GM11168 (cell line): Measurements from ENCODE around the gene FAF2.
"Not testable (repeated sequence)": the region's sequence is repeated elsewhere in the genome, so short reads cannot be mapped to it uniquely, and the experiment has no call there.

Source experiments
- in situ Hi-C: fragments of 300-500 bp; cut with MboI; formaldehyde crosslinking; loops from one replicate; pipeline ENCODE4 v1.12.0; 2022; ENCODE audit warnings: low sequenced_read_pairs; ENCODE audit not compliant: unreplicated experiment

FAF2 gene

DNA sequence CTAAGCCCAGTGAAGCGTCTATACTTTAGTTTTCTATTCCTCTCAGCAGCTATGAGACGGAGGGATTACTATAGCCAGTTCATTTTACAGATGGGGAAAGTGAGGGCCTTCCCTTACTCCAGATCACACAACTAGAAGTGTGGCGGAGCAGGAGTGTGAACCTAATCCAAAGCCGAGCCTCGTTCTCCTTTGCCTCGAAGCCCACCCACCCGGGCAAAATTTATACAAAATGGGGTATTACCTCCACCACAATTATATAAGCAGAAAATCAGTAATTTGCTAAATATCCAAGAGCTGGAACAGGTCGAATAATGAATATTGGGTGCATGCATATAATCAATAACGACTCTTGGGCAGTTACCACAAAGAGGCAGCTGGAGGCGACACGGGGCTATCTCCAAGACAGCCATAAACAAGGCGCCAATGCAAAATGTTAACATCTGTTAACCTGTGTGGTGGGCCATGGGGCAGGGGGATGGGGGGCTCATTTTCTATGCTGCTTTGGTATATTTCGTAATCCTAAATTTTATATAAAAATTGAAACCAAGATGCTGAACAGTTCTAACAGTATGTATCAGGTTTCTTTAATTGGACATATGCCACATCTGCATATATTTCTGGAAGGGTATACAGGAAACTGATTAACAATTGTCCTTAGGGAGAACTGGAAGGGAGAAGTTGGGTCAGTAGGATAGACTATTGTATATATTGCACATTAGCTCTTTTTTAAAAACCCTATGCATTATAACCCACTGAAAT is 90.2 kb downstream of the FAF2 start:
- in situ Hi-C loops = no loop called here

GRCh38 chr5:176538989-176539384 is 90.8 kb downstream of the FAF2 start:
- in situ Hi-C loops = no loop called here

DNA sequence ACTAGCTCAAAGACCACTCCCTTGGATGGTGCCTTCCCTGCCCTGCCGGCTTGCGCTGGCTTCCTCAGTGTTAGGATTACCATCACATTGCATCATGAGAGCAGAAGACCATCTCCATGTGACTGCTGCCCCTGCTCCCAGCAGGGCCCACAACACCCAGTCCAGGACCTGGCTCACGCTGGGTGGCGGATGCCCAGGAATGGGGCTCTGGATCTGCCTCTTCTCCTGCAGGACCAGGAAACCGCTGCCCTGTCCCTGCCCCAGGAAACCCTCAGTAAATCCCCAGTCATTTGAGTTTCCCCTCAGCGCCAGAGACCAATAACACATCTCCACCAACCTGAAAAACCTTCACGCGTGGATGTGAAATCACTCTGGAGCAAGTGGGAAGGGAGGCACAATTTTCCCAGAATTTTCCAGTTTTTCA is 92.3 kb downstream of the FAF2 start:
- in situ Hi-C loops = no loop called here

DNA sequence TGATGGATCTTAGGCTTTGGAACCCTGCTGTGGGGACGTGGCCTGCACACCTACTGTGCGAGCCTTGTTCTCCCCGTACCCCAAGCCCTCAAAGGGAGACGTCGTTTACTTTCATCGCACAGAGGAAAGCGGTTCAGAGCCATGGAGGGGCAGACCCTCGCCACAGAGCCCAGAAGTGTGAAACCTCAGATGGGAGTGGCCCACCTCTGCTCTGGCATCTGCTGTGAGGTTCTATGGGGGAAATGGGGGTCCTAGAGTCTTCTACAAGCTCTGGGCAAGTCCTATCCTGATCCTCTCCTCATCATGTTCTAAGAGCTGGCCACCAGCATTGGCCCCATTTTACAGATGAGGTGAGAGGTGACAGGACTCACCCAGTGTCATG is 92.8 kb downstream of the FAF2 start:
- in situ Hi-C loops = no loop called here

GRCh38 chr5:176541338-176542134 is 93.4 kb downstream of the FAF2 start:
- in situ Hi-C loops = no loop called here

DNA sequence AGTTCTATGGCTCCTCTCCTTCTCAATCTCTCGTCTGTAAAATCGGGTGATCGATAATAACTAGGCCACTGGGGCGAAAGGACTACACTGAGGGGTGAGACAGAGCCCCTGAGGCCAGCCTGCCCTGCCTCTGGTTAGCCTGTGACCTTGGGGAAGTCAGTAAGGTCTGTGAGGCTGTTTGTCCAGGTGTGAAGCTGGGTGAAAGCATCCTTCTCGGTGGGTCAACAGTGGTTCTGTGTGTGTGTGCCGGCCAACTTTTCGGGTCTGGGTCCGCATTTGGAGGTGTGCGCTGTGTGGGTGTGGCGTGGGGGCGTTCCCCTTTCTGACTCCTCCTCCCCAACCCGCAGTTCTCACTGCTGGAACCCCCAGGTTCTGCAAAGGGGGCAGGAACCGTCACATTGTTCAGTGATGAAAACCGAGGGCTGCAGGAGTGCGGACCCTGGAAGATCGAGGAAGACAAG is 94.0 kb downstream of the FAF2 start:
- in situ Hi-C loops = no loop called here

- in situ Hi-C loops = no loop called here
These were observed 94.6 kb downstream of the FAF2 start for GRCh38 chr5:176542596-176543427.

- in situ Hi-C loops = no loop called here
These were observed 95.4 kb downstream of the FAF2 start for GRCh38 chr5:176543428-176544182.

DNA sequence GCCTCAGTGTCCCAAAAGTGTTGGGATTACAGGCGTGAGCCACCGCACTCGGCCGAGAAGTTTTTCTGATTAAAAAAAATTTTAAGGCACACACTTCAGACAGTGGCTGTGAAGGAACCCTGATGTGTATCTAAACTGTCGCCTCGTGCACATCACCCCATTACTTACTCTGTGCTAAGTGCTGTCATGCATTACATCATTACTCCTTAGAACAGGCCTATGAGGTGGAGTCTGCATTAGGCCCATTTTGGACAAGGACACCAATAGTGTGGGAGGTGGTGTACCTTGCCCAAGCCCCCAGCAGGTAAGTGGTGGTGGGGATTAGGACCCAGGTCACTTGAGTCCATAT is 97.2 kb downstream of the FAF2 start:
- in situ Hi-C loops = no loop called here

DNA sequence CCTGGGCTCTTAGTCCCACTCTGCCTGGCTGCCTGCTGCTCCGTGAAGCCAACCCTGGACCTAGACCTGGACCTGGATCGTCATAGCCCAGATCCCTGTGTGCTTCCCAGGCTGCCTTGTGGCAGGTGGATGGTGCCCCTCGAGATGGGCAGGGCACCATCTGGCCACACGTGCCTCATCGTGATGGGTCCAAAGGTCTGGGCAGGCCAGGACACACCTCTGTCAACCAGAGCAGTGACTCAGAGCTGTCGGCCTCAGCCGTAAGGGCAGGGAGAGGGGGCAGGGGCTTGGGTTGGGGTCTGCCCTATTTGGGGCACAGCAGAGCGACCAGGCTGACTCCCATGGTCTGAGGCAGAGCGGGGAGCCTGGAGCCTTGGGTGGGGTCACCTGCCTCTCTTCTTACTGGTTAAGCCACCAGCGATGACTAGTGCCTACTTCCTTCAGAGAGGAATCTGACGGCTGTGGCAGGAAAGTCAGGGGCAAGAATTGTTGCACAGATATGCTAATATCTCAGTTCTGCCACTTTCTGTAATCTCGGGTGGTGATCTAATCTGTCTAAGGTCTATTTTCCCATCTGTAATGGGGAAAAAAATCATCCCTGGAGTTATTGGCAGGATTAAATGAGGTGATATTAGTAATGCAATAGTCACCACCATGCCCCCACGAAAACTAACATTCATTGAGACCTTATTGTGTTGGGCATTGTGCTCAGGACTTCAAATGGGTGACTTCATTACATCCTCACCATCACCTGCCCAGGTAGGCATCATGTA is 97.7 kb downstream of the FAF2 start:
- in situ Hi-C loops = no loop called here

DNA sequence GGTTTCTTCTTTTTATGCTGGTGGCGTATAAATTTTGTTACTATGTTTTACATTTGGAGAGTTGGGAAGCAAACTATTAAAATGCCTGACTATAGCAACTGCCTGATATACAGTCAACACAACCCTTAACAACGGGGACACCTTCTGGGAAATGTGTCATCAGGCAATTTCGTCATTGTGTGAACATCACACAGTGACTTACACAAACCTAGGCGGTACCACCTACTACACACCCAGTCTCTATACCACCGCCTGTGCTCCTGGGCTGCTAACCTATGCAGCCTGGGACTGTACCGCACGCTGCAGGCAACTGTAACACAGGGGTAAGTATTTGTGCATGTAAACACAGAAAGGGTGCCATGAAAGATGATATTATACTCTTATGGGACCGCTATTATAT is 99.6 kb downstream of the FAF2 start:
- in situ Hi-C loops = no loop called here

- in situ Hi-C loops = no loop called here
These were observed 100.8 kb downstream of the FAF2 start, which contains the start of gene CDHR2 for GRCh38 chr5:176548967-176549444. CDHR2 (plus strand) TSS chr5:176549342; CDS start chr5:176565353, 16,011 bp downstream.

DNA sequence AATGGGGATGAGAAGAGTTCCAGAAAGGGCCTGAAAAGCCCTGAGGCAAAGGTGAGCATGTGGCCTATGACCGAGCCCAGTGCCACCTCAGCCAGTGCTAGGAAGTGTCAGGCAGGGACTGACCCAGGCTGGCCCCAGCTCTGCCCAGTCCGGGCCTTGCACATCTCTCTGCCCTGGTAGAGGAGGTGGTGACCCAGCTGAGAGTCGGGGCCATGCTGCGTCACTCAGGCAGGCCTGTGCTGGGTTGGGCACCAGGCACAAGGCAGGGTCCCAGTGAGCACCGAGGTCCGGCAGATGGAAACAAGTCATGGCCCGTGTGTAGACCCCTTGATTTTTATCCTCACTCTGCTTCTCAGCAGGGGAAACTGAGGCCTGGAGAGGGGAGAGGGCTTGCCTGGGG is 101.7 kb downstream of the FAF2 start:
- in situ Hi-C loops = no loop called here

DNA sequence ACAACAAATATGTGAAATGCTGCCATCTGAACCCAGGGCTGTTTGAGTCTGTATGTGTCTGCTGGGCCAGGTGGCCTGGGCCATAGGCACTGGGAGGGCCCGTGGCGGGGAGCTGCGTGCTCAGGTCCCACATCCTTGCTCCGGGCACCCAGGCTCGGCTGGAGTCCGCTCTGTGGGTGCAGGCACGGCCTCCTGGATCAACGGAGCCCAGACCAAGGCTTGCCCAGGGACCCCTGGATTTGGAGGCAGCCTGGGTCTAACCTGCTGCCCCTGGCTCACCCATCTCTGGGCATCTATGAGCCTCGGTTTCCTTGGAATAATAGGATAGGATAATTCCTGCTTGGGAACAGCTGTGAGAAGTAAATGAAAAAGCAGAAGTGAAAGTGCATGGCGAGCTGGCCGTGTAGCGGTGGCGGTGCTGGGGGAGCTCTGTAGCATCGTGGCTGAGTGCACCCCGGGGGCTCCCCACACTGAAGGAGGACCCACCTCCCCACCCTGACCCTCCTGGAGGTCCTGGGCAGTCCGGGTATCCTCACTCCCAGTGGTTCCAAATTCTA is 102.2 kb downstream of the FAF2 start:
- in situ Hi-C loops = no loop called here

DNA sequence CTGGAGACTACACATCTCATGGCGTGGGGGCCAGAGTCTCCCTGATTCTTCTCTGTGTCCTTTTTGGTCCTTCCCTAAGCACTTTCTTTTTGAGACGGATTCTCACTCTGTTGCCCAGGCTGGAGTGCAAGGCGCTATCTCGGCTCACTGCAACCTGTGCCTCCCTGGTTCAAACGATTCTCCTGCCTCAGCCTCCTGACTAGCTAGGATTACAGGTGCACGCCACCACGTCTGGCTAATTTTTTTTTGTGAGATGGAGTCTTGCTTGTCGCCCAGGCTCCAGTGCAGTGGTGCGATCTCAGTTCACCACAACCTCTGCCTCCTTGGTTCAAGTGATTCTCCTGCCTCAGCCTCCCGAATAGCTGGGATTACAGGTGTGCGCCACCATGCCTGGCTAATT is 102.8 kb downstream of the FAF2 start:
- in situ Hi-C loops = not testable (repeated sequence)

DNA sequence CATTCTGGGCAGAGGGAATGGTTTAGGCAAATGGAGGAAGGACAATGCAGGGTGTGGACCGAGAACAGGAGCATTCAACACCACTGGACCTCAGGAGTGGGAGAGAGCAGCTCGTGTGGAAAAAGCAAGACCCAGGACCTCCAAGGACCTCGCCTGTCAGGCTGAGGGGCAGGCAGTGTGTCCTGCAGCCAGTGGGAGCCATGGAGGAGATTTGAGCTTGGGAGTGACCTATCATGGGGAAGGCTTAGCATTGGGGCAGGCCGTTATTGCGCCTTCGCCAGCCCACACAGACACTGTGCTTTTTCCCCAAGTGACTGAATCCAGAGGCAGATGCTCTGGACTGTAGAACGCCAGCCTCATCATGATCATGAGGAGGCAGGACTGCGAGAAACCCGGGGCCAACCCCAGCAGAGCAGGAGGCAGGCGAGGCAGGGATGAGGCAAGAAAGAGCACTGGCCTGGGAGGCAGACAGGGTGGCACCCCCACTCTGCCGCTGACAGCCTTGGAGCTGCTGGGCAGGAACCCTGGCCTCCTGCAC is 104.2 kb downstream of the FAF2 start:
- in situ Hi-C loops = no loop called here

DNA sequence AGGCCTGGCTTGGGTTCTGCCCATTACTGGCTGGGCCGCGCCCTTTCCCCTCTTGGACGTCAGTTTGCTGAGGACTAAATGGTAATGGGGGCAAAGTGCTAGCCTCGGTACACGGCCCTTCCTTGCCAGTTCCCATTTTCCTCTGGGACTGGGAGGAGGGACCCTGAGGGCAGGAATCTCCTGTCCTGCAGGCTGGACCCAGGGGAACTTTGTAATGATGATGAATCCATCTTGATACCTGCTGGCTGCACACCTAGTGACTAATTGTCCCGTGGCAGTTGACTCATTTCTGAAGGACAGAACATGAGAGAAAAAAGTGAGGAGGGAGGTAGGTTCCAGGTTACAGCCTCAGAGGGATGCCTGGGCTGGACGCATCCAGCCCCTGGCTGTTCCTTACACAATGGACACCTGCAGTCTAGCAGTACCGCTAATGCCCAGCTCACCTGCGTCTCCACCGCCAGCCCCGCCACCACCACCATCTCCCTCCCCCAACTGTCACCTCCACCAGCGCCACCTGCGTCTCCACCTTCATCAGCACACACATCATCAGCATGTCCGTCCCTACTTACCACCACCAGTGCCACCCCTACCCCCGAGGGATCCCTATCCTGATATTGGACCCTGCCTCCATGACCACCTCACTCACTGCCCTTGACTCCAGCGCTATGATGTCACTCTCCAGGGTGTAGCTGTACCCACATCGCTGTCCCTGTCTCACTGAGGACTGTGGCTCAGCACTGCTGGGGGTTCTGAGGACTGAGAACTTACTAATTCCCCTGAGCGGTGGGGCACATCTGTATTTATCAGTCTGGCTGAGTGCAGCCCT is 105.3 kb downstream of the FAF2 start:
- in situ Hi-C loops = no loop called here

DNA sequence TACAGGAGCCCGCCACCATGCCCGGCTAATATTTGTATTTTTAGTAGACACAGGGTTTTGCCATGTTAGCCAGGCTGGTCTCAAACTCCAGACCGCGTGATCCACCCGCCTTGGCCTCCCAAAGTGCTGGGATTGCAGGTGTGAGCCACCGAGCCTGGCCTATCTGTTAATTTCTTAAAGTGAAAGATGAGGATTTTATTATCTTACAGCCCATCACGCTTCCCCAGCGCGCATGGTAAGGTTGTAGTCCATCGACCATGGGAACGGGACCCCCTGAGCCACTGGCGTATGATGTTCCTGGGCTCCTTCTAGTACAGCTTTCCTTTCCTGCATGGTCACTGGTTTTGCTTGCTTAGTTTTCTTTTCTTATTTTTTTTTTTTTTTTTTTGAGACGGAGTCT is 109.7 kb downstream of the FAF2 start:
- in situ Hi-C loops = no loop called here
